GM13977 (cell line): Measurements from ENCODE around the gene FAAP20.

Experiments used
- DNase-seq: peaks from one replicate; pipeline ENCODE4 v3.0.0; 2012; ENCODE audit warnings: low spot score
- CTCF ChIP-seq: IDR thresholded peaks from 2 replicates; pipeline ENCODE4 v1.5.1; 2012; ENCODE audit warnings: mild to moderate bottlenecking, control low read depth; ENCODE audit not compliant: insufficient read depth; ENCODE audit errors: extremely low read depth, missing control alignments
- in situ Hi-C: fragments of 300-500 bp; cut with MboI; formaldehyde crosslinking; loops from one replicate; pipeline ENCODE4 v1.12.0; 2022; ENCODE audit warnings: low sequenced_read_pairs, low pct_unique_long_range_greater_than_20kb, mixed read lengths, inconsistent platforms; ENCODE audit not compliant: unreplicated experiment

The FAAP20 gene

GRCh38 chr1:2178875-2179274 is 15.7 kb downstream of the FAAP20 start:
- in situ Hi-C loops: loop anchor here (25.0 kb wide), 1 partner anchor 358 kb away; the partner anchor contains the start of genes HES5 and PANK4
- no peak for DNase-seq
- no peak for TF ChIP-seq CTCF

- TF ChIP-seq CTCF: no peak
- no peak for DNase-seq
- in situ Hi-C loops: loop anchor here (25.0 kb wide), 1 partner anchor 359 kb away; the partner anchor contains the start of genes HES5 and PANK4
Measured at GRCh38 chr1:2177946-2178538, 16.5 kb downstream of the FAAP20 start.

- no peak for TF ChIP-seq CTCF
- in situ Hi-C loops: loop anchor here (25.0 kb wide), 1 partner anchor 360 kb away; the partner anchor contains the start of genes HES5 and PANK4
- DNase-seq: no peak
Measured at GRCh38 chr1:2177541-2177940, 17.0 kb downstream of the FAAP20 start.

- TF ChIP-seq CTCF: no peak
- no peak for DNase-seq
- in situ Hi-C loops: loop anchor here (25.0 kb wide), 1 partner anchor 361 kb away; the partner anchor contains the start of genes HES5 and PANK4
Measured at GRCh38 chr1:2176615-2177014, 18.0 kb downstream of the FAAP20 start.

GRCh38 chr1:2175681-2176454 is 18.7 kb downstream of the FAAP20 start:
- no peak for TF ChIP-seq CTCF
- no peak for DNase-seq
- in situ Hi-C loops: loop anchor here (25.0 kb wide), 1 partner anchor 361 kb away; the partner anchor contains the start of genes HES5 and PANK4

- no peak for TF ChIP-seq CTCF
- no peak for DNase-seq
- in situ Hi-C loops: loop anchor here (25.0 kb wide), 1 partner anchor 362 kb away; the partner anchor contains the start of genes HES5 and PANK4
Measured at GRCh38 chr1:2175055-2175414, 19.5 kb downstream of the FAAP20 start.
